ENCODE data around the gene RPS3A. TPM values are rescaled to one million over a fixed set of nuclear protein-coding genes. Genes with fewer than 3 reads are reported as not detected.

The RPS3A gene
- total RNA-seq, 1 experiment from 2014 or later: 1,751 TPM

DNA sequence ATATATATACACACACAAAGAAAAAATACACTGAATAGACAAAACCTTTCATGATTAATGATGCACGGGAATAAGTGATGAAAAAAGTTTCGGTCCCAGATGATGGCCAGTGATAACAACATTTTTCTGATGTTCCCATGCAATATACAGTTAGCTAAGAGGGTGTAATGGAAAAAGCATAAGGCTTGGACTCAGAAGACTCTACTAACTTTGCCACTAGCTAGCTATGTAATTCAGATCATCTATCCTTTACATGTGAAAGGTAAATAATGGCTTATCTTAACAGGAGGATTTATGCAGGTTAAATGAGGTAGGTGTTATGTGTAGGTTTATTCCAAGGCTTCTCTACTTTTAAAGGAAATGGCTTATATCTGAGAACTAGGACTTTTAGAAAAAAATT, 4.3 kb downstream of the RPS3A start:
- H3K4me1 ChIP-seq (ENCODE audit: insufficient read depth, low read length, poor library complexity, severe bottlenecking): peaks cover 10% of the 10 kb centered on the region
- peaks cover 71% of the 10 kb centered on the region for H3K36me3 ChIP-seq (ENCODE audit: insufficient read depth, low read length, poor library complexity, severe bottlenecking)
- H3K27ac ChIP-seq (ENCODE audit: low read depth, low read length, poor library complexity, severe bottlenecking): no peak overlapping the region
- H3K4me3 ChIP-seq (ENCODE audit: low read depth, low read length, poor library complexity, severe bottlenecking): no peak overlapping the region
- H3K27me3 ChIP-seq (replicated peaks; ENCODE audit: insufficient read depth, low read depth, low read length, poor library complexity): no peaks in the 10 kb centered on the region
- H3K9me3 ChIP-seq (ENCODE audit: low read depth, low read length, poor library complexity, severe bottlenecking): no peaks in the 10 kb centered on the region
- POLR2A ChIA-PET (ENCODE audit: low non-redundant PET): interaction anchor here (0.7 kb wide), 1 partner anchor 1658 kb away, joined by 3 read pairs; no protein-coding TSS in a partner anchor
- TF ChIP-seq EZH2 (IDR thresholded peaks at IDR 0.05; ENCODE audit: borderline replicate concordance, low read depth, low read length, poor library complexity, severe bottlenecking): no peak
- TF ChIP-seq, protein P1, sequence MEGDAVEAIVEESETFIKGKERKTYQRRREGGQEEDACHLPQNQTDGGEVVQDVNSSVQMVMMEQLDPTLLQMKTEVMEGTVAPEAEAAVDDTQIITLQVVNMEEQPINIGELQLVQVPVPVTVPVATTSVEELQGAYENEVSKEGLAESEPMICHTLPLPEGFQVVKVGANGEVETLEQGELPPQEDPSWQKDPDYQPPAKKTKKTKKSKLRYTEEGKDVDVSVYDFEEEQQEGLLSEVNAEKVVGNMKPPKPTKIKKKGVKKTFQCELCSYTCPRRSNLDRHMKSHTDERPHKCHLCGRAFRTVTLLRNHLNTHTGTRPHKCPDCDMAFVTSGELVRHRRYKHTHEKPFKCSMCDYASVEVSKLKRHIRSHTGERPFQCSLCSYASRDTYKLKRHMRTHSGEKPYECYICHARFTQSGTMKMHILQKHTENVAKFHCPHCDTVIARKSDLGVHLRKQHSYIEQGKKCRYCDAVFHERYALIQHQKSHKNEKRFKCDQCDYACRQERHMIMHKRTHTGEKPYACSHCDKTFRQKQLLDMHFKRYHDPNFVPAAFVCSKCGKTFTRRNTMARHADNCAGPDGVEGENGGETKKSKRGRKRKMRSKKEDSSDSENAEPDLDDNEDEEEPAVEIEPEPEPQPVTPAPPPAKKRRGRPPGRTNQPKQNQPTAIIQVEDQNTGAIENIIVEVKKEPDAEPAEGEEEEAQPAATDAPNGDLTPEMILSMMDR (conservative IDR thresholded peaks at IDR 0.05; ENCODE audit: low read depth, low read length): no peak
- intact Hi-C loops (cut with micrococcal nuclease; ENCODE audit: unreplicated experiment): no loop called here
- CTCF ChIA-PET: no interaction called here
- DNase-seq (ENCODE audit: low spot score): no peak
- BruUV-seq (replicated peaks): no TSS peak

DNA sequence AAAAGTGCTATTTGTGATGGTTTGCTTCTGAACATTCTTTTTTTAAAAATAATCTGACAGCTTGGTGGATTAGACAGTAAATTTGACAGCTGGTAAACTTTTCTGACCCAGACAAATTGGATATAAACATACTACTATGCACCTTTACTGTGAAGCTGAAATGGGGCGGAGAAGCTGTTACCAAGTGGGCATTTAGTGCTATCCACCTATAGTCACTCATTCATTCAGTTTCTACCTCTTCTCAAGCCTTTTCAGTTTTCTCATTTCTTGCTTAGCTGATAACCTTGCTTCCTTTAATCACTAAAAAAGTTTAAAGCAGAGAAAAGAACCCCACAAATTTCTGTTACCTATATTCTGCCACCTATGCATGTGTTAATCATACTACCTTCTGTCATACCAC, 5.2 kb downstream of the RPS3A start:
- BruUV-seq (replicated peaks): no TSS peak
- POLR2A ChIA-PET (ENCODE audit: low non-redundant PET): no interaction called here
- H3K36me3 ChIP-seq (ENCODE audit: insufficient read depth, low read length, poor library complexity, severe bottlenecking): peaks cover 71% of the 10 kb centered on the region
- H3K9me3 ChIP-seq (ENCODE audit: low read depth, low read length, poor library complexity, severe bottlenecking): no peaks in the 10 kb centered on the region
- H3K27me3 ChIP-seq (replicated peaks; ENCODE audit: insufficient read depth, low read depth, low read length, poor library complexity): no peaks in the 10 kb centered on the region
- intact Hi-C loops (cut with micrococcal nuclease; ENCODE audit: unreplicated experiment): no loop called here
- DNase-seq (ENCODE audit: low spot score): no peak
- H3K4me1 ChIP-seq (ENCODE audit: insufficient read depth, low read length, poor library complexity, severe bottlenecking): peaks cover 6% of the 10 kb centered on the region
- no peak overlapping the region for H3K27ac ChIP-seq (ENCODE audit: low read depth, low read length, poor library complexity, severe bottlenecking)
- H3K4me3 ChIP-seq (ENCODE audit: low read depth, low read length, poor library complexity, severe bottlenecking): no peak overlapping the region
- CTCF ChIA-PET: no interaction called here
- TF ChIP-seq, protein P1 (conservative IDR thresholded peaks at IDR 0.05; ENCODE audit: low read depth, low read length): no peak
- no peak for TF ChIP-seq EZH2 (IDR thresholded peaks at IDR 0.05; ENCODE audit: borderline replicate concordance, low read depth, low read length, poor library complexity, severe bottlenecking)

DNA sequence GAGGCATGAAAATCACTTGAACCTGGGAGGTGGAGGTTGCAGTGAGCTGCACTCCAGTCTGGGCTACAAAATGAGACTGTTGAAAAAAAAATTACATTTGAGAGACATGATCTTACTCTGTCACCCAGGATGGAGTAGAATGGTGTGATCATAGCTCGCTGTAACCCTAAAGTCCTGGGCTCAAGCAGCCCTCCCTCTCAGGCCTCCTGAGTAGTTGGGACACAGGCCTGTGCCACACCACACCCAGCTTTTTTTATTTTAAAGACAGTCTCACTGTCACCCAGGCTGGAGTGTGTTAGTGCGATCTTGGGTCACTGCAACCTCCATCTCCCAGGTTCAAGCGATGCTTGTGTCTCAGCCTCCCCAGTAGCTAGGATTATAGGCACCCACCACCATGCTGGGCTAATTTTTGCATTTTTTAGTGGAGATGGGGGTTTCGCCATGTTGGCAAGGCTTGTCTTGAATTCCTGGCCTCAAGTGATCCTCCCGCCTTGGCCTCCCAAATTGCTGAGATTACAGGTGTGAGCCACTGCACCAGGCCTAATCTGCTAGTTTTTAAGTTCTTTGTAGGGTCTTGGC, 6.1 kb downstream of the RPS3A start:
- intact Hi-C loops (cut with micrococcal nuclease; ENCODE audit: unreplicated experiment): no loop called here
- H3K9me3 ChIP-seq (ENCODE audit: low read depth, low read length, poor library complexity, severe bottlenecking): no peaks in the 10 kb centered on the region
- POLR2A ChIA-PET (ENCODE audit: low non-redundant PET): no interaction called here
- H3K27me3 ChIP-seq (replicated peaks; ENCODE audit: insufficient read depth, low read depth, low read length, poor library complexity): no peaks in the 10 kb centered on the region
- no TSS peak for BruUV-seq (replicated peaks)
- CTCF ChIA-PET: no interaction called here
- H3K4me1 ChIP-seq (ENCODE audit: insufficient read depth, low read length, poor library complexity, severe bottlenecking): peaks cover 6% of the 10 kb centered on the region
- H3K27ac ChIP-seq (ENCODE audit: low read depth, low read length, poor library complexity, severe bottlenecking): no peak overlapping the region
- H3K36me3 ChIP-seq (ENCODE audit: insufficient read depth, low read length, poor library complexity, severe bottlenecking): peaks cover 66% of the 10 kb centered on the region
- no peak overlapping the region for H3K4me3 ChIP-seq (ENCODE audit: low read depth, low read length, poor library complexity, severe bottlenecking)
- DNase-seq (ENCODE audit: low spot score): no peak
- TF ChIP-seq, protein P1 (conservative IDR thresholded peaks at IDR 0.05; ENCODE audit: low read depth, low read length): no peak
- TF ChIP-seq EZH2 (IDR thresholded peaks at IDR 0.05; ENCODE audit: borderline replicate concordance, low read depth, low read length, poor library complexity, severe bottlenecking): no peak
